ENCODE data around the gene ABLIM3.

ABLIM3 gene

GRCh38 chr5:149282027-149282965 is 141.0 kb downstream of the ABLIM3 start:
- no peak for DNase-seq (ENCODE audit: low read depth in 2 of 2)

- no peak for DNase-seq (ENCODE audit: low read depth in 2 of 2)
Observed at GRCh38 chr5:149282966-149283332, 141.7 kb downstream of the ABLIM3 start.

GRCh38 chr5:149283626-149284480 is 142.6 kb downstream of the ABLIM3 start:
- DNase-seq (ENCODE audit: low read depth in 2 of 2), result no peak

GRCh38 chr5:149284501-149284900 is 143.2 kb downstream of the ABLIM3 start:
- DNase-seq (ENCODE audit: low read depth in 2 of 2), result no peak

- no peak for DNase-seq (ENCODE audit: low read depth in 2 of 2)
Observed at GRCh38 chr5:149285153-149285552, 143.9 kb downstream of the ABLIM3 start.

GRCh38 chr5:149288436-149288835 is 147.1 kb downstream of the ABLIM3 start:
- DNase-seq (ENCODE audit: low read depth in 2 of 2), result no peak

- DNase-seq (ENCODE audit: low read depth in 2 of 2), result no peak
Observed at GRCh38 chr5:149289301-149289700, 148.0 kb downstream of the ABLIM3 start.

- no peak for DNase-seq (ENCODE audit: low read depth in 2 of 2)
Observed at GRCh38 chr5:149294872-149295829, 153.9 kb downstream of the ABLIM3 start.

- no peak for DNase-seq (ENCODE audit: low read depth in 2 of 2)
Observed at GRCh38 chr5:149297340-149298025, 156.2 kb downstream of the ABLIM3 start.

- DNase-seq (ENCODE audit: low read depth in 2 of 2), result no peak
Observed at GRCh38 chr5:149298163-149298562, 156.9 kb downstream of the ABLIM3 start.

GRCh38 chr5:149298842-149299404 is 157.6 kb downstream of the ABLIM3 start:
- no peak for DNase-seq (ENCODE audit: low read depth in 2 of 2)

GRCh38 chr5:149299451-149300054 is 158.3 kb downstream of the ABLIM3 start:
- no peak for DNase-seq (ENCODE audit: low read depth in 2 of 2)

- no peak for DNase-seq (ENCODE audit: low read depth in 2 of 2)
Observed at GRCh38 chr5:149300441-149300840, 159.1 kb downstream of the ABLIM3 start.

GRCh38 chr5:149301049-149301743 is 159.9 kb downstream of the ABLIM3 start:
- no peak for DNase-seq (ENCODE audit: low read depth in 2 of 2)

- no peak for DNase-seq (ENCODE audit: low read depth in 2 of 2)
Observed at GRCh38 chr5:149301744-149302380, 160.6 kb downstream of the ABLIM3 start.

- DNase-seq (ENCODE audit: low read depth in 2 of 2), result no peak
Observed at GRCh38 chr5:149302641-149303040, 161.3 kb downstream of the ABLIM3 start.

GRCh38 chr5:149303210-149303609 is 161.9 kb downstream of the ABLIM3 start:
- no peak for DNase-seq (ENCODE audit: low read depth in 2 of 2)

- DNase-seq (ENCODE audit: low read depth in 2 of 2), result no peak
Observed at GRCh38 chr5:149304195-149305078, 163.1 kb downstream of the ABLIM3 start.
